A549 (cell line): ENCODE data around the gene MMS19. TPM values are rescaled to one million over a fixed set of nuclear protein-coding genes. Genes with fewer than 3 reads are reported as not detected.

Source experiments
- ATAC-seq, 2 experiments: fragments of 200-7000 bp in 1 of 2; fragments of >200 bp in 1 of 2; cut with Nextera tagmentation in 1 of 2; cut with Tn5 transposase in 1 of 2; 3 replicates each; pipeline versions ENCODE4 v1.8.0 to v1.9.1; 2018 to 2020; ENCODE audit warnings: mild to moderate bottlenecking in 1 of 2, moderate library complexity in 1 of 2
- CTCF ChIA-PET: fragments of 300-600 bp; sonication (Branson Sonifier 250); formaldehyde crosslinking; extraction: SDS; loops from one replicate; lab custom pipeline; 2021; ENCODE audit warnings: antibody characterized with exemption, inconsistent platforms; lab: Yijun Ruan, JAX
- POLR2A ChIA-PET: fragments of 350-600 bp; formaldehyde crosslinking; extraction: SDS; loops from one replicate; lab custom pipeline; 2021; ENCODE audit warnings: antibody characterized with exemption, inconsistent platforms; lab: Yijun Ruan, JAX
- DNase-seq, 2 experiments: peaks; one replicate each; pipeline versions ENCODE4 v3.0.0 to v3.0.0-alpha.2; 2011 to 2016; ENCODE audit warnings: low read depth in 1 of 2, low spot score in 1 of 2
- FAIRE-seq: peaks from 2 replicates; lab custom pipeline; 2011; peaks lifted over from hg19 to GRCh38; lab: Jason Lieb, UNC
- H3K27ac ChIP-seq, 2 experiments: fragments of >200 bp; sonication (Bioruptor Twin); formaldehyde crosslinking; 3 replicates each; pipeline ENCODE4 v1.5.1; 2016 to 2017
- H3K4me1 ChIP-seq: fragments of >200 bp; sonication (Bioruptor Twin); formaldehyde crosslinking; 3 replicates; pipeline ENCODE4 v1.6.1; 2016
- H3K4me2 ChIP-seq: fragments of >200 bp; sonication (Bioruptor Twin); formaldehyde crosslinking; 3 replicates; pipeline ENCODE4 v1.6.1; 2016
- H3K4me3 ChIP-seq: fragments of >200 bp; sonication (Bioruptor Twin); formaldehyde crosslinking; 3 replicates; pipeline ENCODE4 v1.5.1; 2016
- H3K9me3 ChIP-seq: fragments of >200 bp; sonication (Bioruptor Twin); formaldehyde crosslinking; 3 replicates; pipeline ENCODE4 v1.6.1; 2016
- CBX2 ChIP-seq: fragments of 200-600 bp; sonication (generic); IDR thresholded peaks from 2 replicates; pipeline ENCODE4 v1.6.1; 2016; ENCODE audit warnings: low read depth, mild to moderate bottlenecking, borderline replicate concordance
- CEBPB ChIP-seq, 2 experiments: fragments of >200 bp in 1 of 2; sonication (Bioruptor Twin) in 1 of 2; formaldehyde crosslinking in 1 of 2; IDR thresholded peaks; 2 replicates each; pipeline ENCODE4 v1.6.1; 2012 to 2016
- CHD4 ChIP-seq: fragments of 200-600 bp; sonication (generic); IDR thresholded peaks from 2 replicates; pipeline ENCODE4 v1.6.1; 2016; ENCODE audit warnings: antibody characterized with exemption, mild to moderate bottlenecking, borderline replicate concordance
- ELK1 ChIP-seq: fragments of 150-350 bp; IDR thresholded peaks from 2 replicates; pipeline ENCODE4 v1.6.1; 2014; ENCODE audit warnings: low read depth, mild to moderate bottlenecking, low read length
- EP300 ChIP-seq, 2 experiments: fragments of >200 bp; sonication (Bioruptor Twin); formaldehyde crosslinking; IDR thresholded peaks; 2 replicates in 1 of 2; 3 replicates in 1 of 2; pipeline ENCODE4 v1.6.1; 2016 to 2017
- FOSB ChIP-seq: fragments of 250-450 bp; sonication (Bioruptor Pico); IDR thresholded peaks from 2 replicates; pipeline ENCODE4 v1.5.0; 2020; ENCODE audit warnings: mild to moderate bottlenecking, moderate library complexity
- HDAC2 ChIP-seq: fragments of 200-600 bp; sonication (generic); IDR thresholded peaks from 2 replicates; pipeline ENCODE4 v1.6.1; 2016
- HEYL ChIP-seq: fragments of 250-450 bp; sonication (Bioruptor Pico); IDR thresholded peaks from 2 replicates; pipeline ENCODE4 v1.8.0; 2021; ENCODE audit warnings: mild to moderate bottlenecking, moderate library complexity
- HOXB13 ChIP-seq: fragments of 250-450 bp; sonication (Bioruptor Pico); IDR thresholded peaks from 2 replicates; pipeline ENCODE4 v1.5.0; 2020; ENCODE audit warnings: low read depth, mild to moderate bottlenecking, moderate library complexity
- JUN ChIP-seq, 2 experiments: fragments of >200 bp; sonication (Bioruptor Twin); formaldehyde crosslinking; IDR thresholded peaks; 2 replicates in 1 of 2; 3 replicates in 1 of 2; pipeline ENCODE4 v1.6.1; 2016 to 2017
- MAZ ChIP-seq: fragments of 150-350 bp; IDR thresholded peaks from 2 replicates; pipeline ENCODE4 v1.6.1; 2014; ENCODE audit warnings: antibody characterized with exemption, low read depth, low read length, borderline replicate concordance
- MYC ChIP-seq: IDR thresholded peaks from 2 replicates; pipeline ENCODE4 v1.6.1; 2012; ENCODE audit warnings: mild to moderate bottlenecking, inconsistent platforms, low read length, improper control_type of control experiment, borderline replicate concordance
- NFE2L2 ChIP-seq: fragments of 150-350 bp; conservative IDR thresholded peaks from 2 replicates; pipeline ENCODE4 v1.6.1; 2014; ENCODE audit warnings: low read length
- POLR2A ChIP-seq: IDR thresholded peaks from 2 replicates; pipeline ENCODE4 v1.6.1; 2012; ENCODE audit warnings: mild to moderate bottlenecking, low read length
- POLR2AphosphoS2 ChIP-seq: conservative IDR thresholded peaks from 2 replicates; pipeline ENCODE4 v1.6.1; 2012; ENCODE audit warnings: low read length, improper control_type of control experiment, inconsistent platforms
- RARB ChIP-seq: fragments of 250-450 bp; sonication (Bioruptor Pico); IDR thresholded peaks from 2 replicates; pipeline ENCODE4 v1.8.0; 2021; ENCODE audit warnings: mild to moderate bottlenecking, moderate library complexity
- RCOR1 ChIP-seq: fragments of 150-350 bp; IDR thresholded peaks from 2 replicates; pipeline ENCODE4 v1.6.1; 2014; ENCODE audit warnings: antibody characterized with exemption, low read length, low read depth
- REST ChIP-seq: fragments of 200-600 bp; sonication (generic); IDR thresholded peaks from 2 replicates; pipeline ENCODE4 v1.6.1; 2016; ENCODE audit warnings: antibody characterized with exemption, mild to moderate bottlenecking, moderate library complexity
- SMC3 ChIP-seq: fragments of >200 bp; sonication (Bioruptor Twin); formaldehyde crosslinking; IDR thresholded peaks from 3 replicates; pipeline ENCODE4 v1.6.1; 2018; ENCODE audit warnings: inconsistent platforms
- USF2 ChIP-seq: fragments of 450-650 bp; IDR thresholded peaks from 2 replicates; pipeline ENCODE4 v1.6.1; 2014; ENCODE audit warnings: antibody characterized with exemption
- ZFP36 ChIP-seq: fragments of 450-650 bp; IDR thresholded peaks from 2 replicates; pipeline ENCODE4 v1.6.1; 2014; ENCODE audit warnings: borderline replicate concordance; ENCODE audit not compliant: partially characterized antibody
- ZNF302 ChIP-seq: fragments of 250-450 bp; sonication (Bioruptor Pico); IDR thresholded peaks from 2 replicates; pipeline ENCODE4 v1.9.0; 2021; ENCODE audit warnings: inconsistent platforms, mild to moderate bottlenecking, moderate library complexity
- WGBS: methylation state at CpG from one replicate; pipeline ENCODE4 v1.1.6; 2017; ENCODE audit errors: missing lambda C conversion rate; 5-methylcytosine and 5-hydroxymethylcytosine counted together
- polyA plus RNA-seq, 4 experiments: library from polyadenylated mRNA; depleted of rRNA in 3 of 4; stranded (reverse); fragments of >200 nt; fragmentation: RNase III in 1 of 4; extraction: RNeasy Plus Mini Kit Qiagen cat#74134 plus additional on column Dnase treatment in 1 of 4; gene quantifications; 2 replicates in 3 of 4; 3 replicates in 1 of 4; pipeline ENCODE4 v1.2.3, GENCODE V29; 2011 to 2017

Gene MMS19
- polyA plus RNA-seq, 2 of the 4 experiments (the other 2 are of a cell fraction) = 60.6 to 65.6 TPM

- Histone ChIP-seq H3K4me1 (no peaks in the 10 kb centered on the region), H3K27ac (no peak overlapping the region), H3K4me3 (no peak overlapping the region), H3K4me2 (no peak overlapping the region), H3K9me3 (no peaks in the 10 kb centered on the region)
- WGBS = 11% methylated on average over 1 of the region's 1 CpG
- ChIA-PET POLR2A (no interaction called here), CTCF (interaction anchor here (1.0 kb wide), 2 partner anchors 9 to 16 kb away, joined by 3 to 4 read pairs; no protein-coding TSS in a partner anchor)
- ATAC-seq (no peak), DNase-seq (no peak), FAIRE-seq (no peak)
- TF ChIP-seq POLR2AphosphoS2 = no peak
- TF ChIP-seq EP300 (IDR thresholded peaks at IDR 0.05) = no peak
- TF ChIP-seq MAZ = no peak
Observed at GRCh38 chr10:97508342-97508741, 10.1 kb upstream of the MMS19 start.

- FAIRE-seq = no peak
- WGBS = 79% methylated on average over 3 of the region's 3 CpGs
- no peak for TF ChIP-seq SMC3
- TF ChIP-seq JUN (IDR thresholded peaks at IDR 0.05) = no peak
- TF ChIP-seq NFE2L2 = no peak
- TF ChIP-seq EP300 (IDR thresholded peaks at IDR 0.05) = no peak
- no peak for TF ChIP-seq USF2
- TF ChIP-seq REST = no peak
- TF ChIP-seq FOSB = no peak
- no peak for TF ChIP-seq RCOR1
- TF ChIP-seq HEYL (CRISPR knock-in tag) = no peak
- TF ChIP-seq CBX2 = no peak
- no peak for TF ChIP-seq ELK1
- no peak for TF ChIP-seq RARB
- TF ChIP-seq ZNF302 (CRISPR knock-in tag) = no peak
- no peak for TF ChIP-seq MYC
- TF ChIP-seq POLR2A = no peak
- no peak for TF ChIP-seq HOXB13 (CRISPR knock-in tag)
- TF ChIP-seq CHD4 = no peak
- TF ChIP-seq HDAC2 = no peak
- no peak for TF ChIP-seq CEBPB (IDR thresholded peaks at IDR 0.05)
- TF ChIP-seq ZFP36 = no peak
- DNase-seq = no peak
- no peaks in the 10 kb centered on the region for H3K9me3 ChIP-seq
- H3K4me3 ChIP-seq = no peak overlapping the region
- no peaks in the 10 kb centered on the region for H3K4me1 ChIP-seq
- no peak overlapping the region for H3K27ac ChIP-seq
- ATAC-seq = no peak; a peak in 1 of 6 replicates
- H3K4me2 ChIP-seq = no peak overlapping the region
- ChIA-PET POLR2A (no interaction called here), CTCF (interaction anchor here (0.7 kb wide), 1 partner anchor 31 kb away, joined by 3 read pairs; no protein-coding TSS in a partner anchor)
Observed at GRCh38 chr10:97506199-97506991, 8.2 kb upstream of the MMS19 start.
